KMS-11 (cell line): Measurements from ENCODE around the gene ZCCHC13.
"Not testable (repeated sequence)": the region's sequence is repeated elsewhere in the genome, so short reads cannot be mapped to it uniquely, and the experiment has no call there.

Experiments used
- H2AFZ ChIP-seq: fragments of 200-600 bp; sonication (generic); 2 replicates; pipeline ENCODE4 v1.6.1; 2016; ENCODE audit warnings: antibody characterized with exemption, mixed run types, low read depth
- H3K27ac ChIP-seq: fragments of 200-600 bp; sonication (generic); 2 replicates; pipeline ENCODE4 v1.6.1; 2016; ENCODE audit warnings: mild to moderate bottlenecking, mixed run types
- H3K27me3 ChIP-seq: fragments of 200-600 bp; sonication (generic); 2 replicates; pipeline ENCODE4 v1.6.1; 2017; ENCODE audit warnings: mild to moderate bottlenecking, low read depth, mixed run types, moderate library complexity; ENCODE audit not compliant: insufficient read depth
- H3K36me3 ChIP-seq: fragments of 200-600 bp; sonication (generic); 2 replicates; pipeline ENCODE4 v1.6.1; 2017; ENCODE audit warnings: mild to moderate bottlenecking, mixed run types; ENCODE audit not compliant: insufficient read depth
- H3K4me1 ChIP-seq: fragments of 200-600 bp; sonication (generic); 2 replicates; pipeline ENCODE4 v1.6.1; 2016; ENCODE audit warnings: mild to moderate bottlenecking, low read depth, mixed run types; ENCODE audit not compliant: poor library complexity, severe bottlenecking
- H3K4me2 ChIP-seq: fragments of 200-600 bp; sonication (generic); 2 replicates; pipeline ENCODE4 v1.7.0; 2016; ENCODE audit warnings: mild to moderate bottlenecking, mixed run types
- H3K4me3 ChIP-seq: fragments of 200-600 bp; sonication (generic); IDR thresholded peaks from 2 replicates; pipeline ENCODE4 v1.6.1; 2017; ENCODE audit warnings: low read depth, low read length, mixed read lengths; ENCODE audit not compliant: insufficient read depth
- H3K79me2 ChIP-seq: fragments of 200-600 bp; sonication (generic); 2 replicates; pipeline ENCODE4 v1.6.1; 2016; ENCODE audit warnings: low read depth, mixed run types; ENCODE audit not compliant: insufficient read depth
- H3K9ac ChIP-seq: fragments of 200-600 bp; sonication (generic); 2 replicates; pipeline ENCODE4 v1.6.1; 2016; ENCODE audit warnings: mild to moderate bottlenecking, mixed run types
- H4K20me1 ChIP-seq: fragments of 200-600 bp; sonication (generic); 2 replicates; pipeline ENCODE4 v1.6.1; 2016; ENCODE audit warnings: mild to moderate bottlenecking, mixed run types; ENCODE audit not compliant: insufficient read depth
- CTCF ChIP-seq: fragments of 200-600 bp; sonication (generic); conservative IDR thresholded peaks from 2 replicates; pipeline ENCODE4 v1.6.1; 2017; ENCODE audit warnings: low read depth, mild to moderate bottlenecking, antibody characterized with exemption, low read length, moderate library complexity, mixed read lengths

The ZCCHC13 gene

DNA sequence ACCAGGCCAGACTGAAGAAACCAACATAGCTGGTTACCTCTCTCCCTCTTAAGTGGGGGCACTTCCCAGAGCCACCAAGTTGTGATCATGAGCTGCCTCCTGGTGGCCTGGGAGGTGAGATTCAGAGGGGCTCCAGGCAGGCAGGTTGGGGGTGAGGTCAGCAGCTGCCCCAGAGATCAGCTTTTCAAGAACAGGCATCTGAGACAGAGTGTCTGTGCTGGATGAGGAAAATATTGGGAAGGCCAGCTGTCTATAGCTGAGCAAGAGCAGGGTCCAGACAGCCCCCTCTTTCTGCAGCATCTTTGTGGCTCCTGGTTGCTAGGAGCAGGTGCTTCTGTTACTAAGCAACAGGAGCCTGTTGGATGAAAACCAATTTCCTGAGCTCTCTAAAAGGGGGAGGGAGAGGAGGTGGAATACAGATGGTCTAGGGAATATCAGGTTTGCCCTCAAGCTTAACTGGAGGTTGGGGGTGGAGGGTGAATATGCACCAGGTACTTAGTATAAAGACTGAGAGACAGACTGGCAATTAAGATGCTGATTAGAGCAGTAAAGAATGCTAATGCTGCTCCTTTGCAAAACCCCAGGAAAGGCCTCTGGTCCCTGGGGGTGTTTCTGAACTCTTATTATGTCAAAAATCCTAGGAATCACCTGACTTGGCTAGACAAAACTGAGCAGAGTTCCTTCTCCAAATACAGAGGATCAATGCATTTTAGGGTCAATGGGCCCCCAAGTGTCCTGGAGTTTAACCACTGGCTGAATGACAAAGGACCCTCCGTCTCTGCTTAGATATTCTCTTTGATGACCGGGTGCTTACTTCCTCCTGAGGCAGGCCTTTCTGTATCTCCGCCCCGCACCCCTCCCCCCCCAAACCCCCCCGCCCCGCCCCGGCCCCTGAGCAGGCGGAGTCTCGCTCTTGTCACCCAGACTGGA lies 21.4 kb downstream of the ZCCHC13 start:
- no peaks in the 10 kb centered on the region for H3K36me3 ChIP-seq

GRCh38 chrX:74338852-74339251 lies 34.9 kb downstream of the ZCCHC13 start:
- Histone ChIP-seq H2AFZ (no peak overlapping the region), H3K4me1 (no peaks in the 10 kb centered on the region), H3K4me2 (no peak overlapping the region), H3K79me2 (no peaks in the 10 kb centered on the region), H3K4me3 (no peak overlapping the region), H4K20me1 (no peaks in the 10 kb centered on the region), H3K27me3 (no peaks in the 10 kb centered on the region), H3K27ac (no peak overlapping the region), H3K36me3 (no peaks in the 10 kb centered on the region), H3K9ac (no peak overlapping the region)
- TF ChIP-seq CTCF: no peak

More for the DNA sequence above, 21.4 kb downstream of the ZCCHC13 start:
- H3K27me3 ChIP-seq: no peaks in the 10 kb centered on the region
- no peaks in the 10 kb centered on the region for H4K20me1 ChIP-seq
- H3K4me2 ChIP-seq: no peak overlapping the region
- no peak overlapping the region for H3K27ac ChIP-seq
- no peaks in the 10 kb centered on the region for H3K4me1 ChIP-seq
- H3K9ac ChIP-seq: no peak overlapping the region
- no peaks in the 10 kb centered on the region for H3K79me2 ChIP-seq
- H3K4me3 ChIP-seq: no peak overlapping the region
- no peak overlapping the region for H2AFZ ChIP-seq
- TF ChIP-seq CTCF: no peak

- Histone ChIP-seq H3K9ac (no peak overlapping the region), H3K27ac (no peak overlapping the region), H3K79me2 (no peaks in the 10 kb centered on the region), H3K27me3 (no peaks in the 10 kb centered on the region), H3K36me3 (no peaks in the 10 kb centered on the region), H3K4me3 (no peak overlapping the region), H3K4me2 (no peak overlapping the region), H4K20me1 (no peaks in the 10 kb centered on the region), H3K4me1 (no peaks in the 10 kb centered on the region), H2AFZ (no peak overlapping the region)
- no peak for TF ChIP-seq CTCF
Observed at GRCh38 chrX:74340051-74340450, 36.1 kb downstream of the ZCCHC13 start.

DNA sequence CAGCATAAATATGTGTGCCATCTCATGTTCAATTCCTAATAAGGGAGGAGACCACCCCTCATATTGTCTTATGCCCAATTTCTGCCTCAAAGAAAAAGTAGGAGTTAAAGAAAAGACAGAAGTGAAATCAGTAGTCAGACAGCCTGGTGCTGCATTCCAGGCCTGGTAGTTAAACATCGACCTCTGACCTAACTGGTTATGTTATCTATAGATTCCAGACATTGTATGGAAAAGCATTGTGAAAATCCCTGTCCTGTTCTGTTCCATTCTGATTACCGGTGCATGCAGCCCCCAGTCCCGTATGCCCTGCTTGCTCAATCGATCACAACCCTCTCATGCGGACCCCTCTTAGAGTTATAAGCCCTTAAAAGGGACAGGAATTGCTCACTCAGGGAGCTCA lies 38.2 kb downstream of the ZCCHC13 start:
- not testable (repeated sequence) for H3K27ac ChIP-seq, H3K4me3 ChIP-seq, H3K27me3 ChIP-seq, H2AFZ ChIP-seq, H3K79me2 ChIP-seq, H3K4me2 ChIP-seq, H3K36me3 ChIP-seq, H3K9ac ChIP-seq, H4K20me1 ChIP-seq, H3K4me1 ChIP-seq
